ENCODE measurements around the gene ATXN2. TPM values are rescaled to one million over a fixed set of nuclear protein-coding genes. Genes with fewer than 3 reads are reported as not detected.

The ATXN2 gene
- total and polyA plus RNA-seq, 9 of the 15 experiments (the other 6 are each of a cell fraction or from before 2014, with no cell fraction given): 16.8 to 67.8 (median 29.3) TPM

DNA sequence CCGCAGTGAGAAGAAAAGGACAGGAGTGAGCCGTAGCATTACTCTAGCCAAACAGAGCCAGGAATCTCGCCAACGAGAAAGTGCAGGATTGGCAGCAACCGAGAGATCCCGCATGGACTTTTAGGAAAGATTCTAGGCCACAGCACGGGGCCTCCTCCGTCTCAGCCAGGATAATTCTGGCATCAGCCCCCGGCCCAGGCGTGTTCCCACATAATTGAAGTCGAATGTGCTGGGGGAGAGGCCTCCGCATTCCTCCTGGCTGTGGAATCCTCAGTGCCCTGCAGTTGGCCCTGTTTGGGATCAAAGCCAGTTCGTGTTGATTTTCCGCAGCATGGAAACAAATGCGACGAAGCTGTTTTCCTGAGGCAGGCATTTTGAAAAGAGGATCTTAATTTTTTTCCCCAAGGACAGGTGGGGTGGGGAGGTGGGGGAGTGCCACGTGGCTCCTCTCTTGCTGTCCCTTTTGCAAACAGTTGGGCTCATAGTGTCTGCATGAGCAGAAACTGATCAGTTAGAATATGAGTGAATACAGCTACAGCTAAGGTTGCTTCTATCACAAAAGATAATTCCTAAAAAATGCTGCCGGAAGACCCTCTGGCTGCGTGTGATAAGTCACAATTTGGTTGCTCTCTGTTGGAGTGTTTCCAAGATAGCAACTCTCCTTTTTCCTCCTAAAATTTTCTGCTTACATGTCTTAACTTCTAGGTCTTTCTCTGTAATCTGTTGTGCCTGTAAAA, 37.3 kb upstream of the ATXN2 start (continued):
- TF ChIP-seq, protein P1, sequence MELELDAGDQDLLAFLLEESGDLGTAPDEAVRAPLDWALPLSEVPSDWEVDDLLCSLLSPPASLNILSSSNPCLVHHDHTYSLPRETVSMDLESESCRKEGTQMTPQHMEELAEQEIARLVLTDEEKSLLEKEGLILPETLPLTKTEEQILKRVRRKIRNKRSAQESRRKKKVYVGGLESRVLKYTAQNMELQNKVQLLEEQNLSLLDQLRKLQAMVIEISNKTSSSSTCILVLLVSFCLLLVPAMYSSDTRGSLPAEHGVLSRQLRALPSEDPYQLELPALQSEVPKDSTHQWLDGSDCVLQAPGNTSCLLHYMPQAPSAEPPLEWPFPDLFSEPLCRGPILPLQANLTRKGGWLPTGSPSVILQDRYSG (tag; conservative IDR thresholded peaks at IDR 0.05; ENCODE audit: low read depth): peak; percentile 87
- TF ChIP-seq ZFP30 (CRISPR knock-in tag; IDR thresholded peaks at IDR 0.05; ENCODE audit: borderline replicate concordance) (no peak), SMARCA5 (IDR thresholded peaks at IDR 0.05) (no peak; the same call in 1 of the 2 replicates), ETV1 (tag; conservative IDR thresholded peaks at IDR 0.05; ENCODE audit: low read depth) (peak; percentile 30; the same call in 1 of the 2 replicates), C11orf30 (IDR thresholded peaks at IDR 0.05; ENCODE audit: low read depth) (peak; percentile 41; the same call in 1 of the 2 replicates), GATAD2B (IDR thresholded peaks at IDR 0.05; ENCODE audit: borderline replicate concordance) (peak; percentile 81), U2AF2 (optimal IDR thresholded peaks at IDR 0.05; ENCODE audit: low read depth, low read length) (no peak), NFIC (IDR thresholded peaks at IDR 0.05) (peak; percentile 96), FOXK2 (conservative IDR thresholded peaks at IDR 0.05 in 1 of 2, IDR thresholded peaks at IDR 0.05 in 1 of 2; ENCODE audit: low read depth in 2 of 2) (peak in 1 of 2 experiments; percentile 28; a peak in 1 of 4 replicates), MTA2 (IDR thresholded peaks at IDR 0.05; ENCODE audit: low read depth) (peak; percentile 71), ZNF592 (IDR thresholded peaks at IDR 0.05) (peak; percentile 89), BHLHE40 (IDR thresholded peaks at IDR 0.05; ENCODE audit: low read length) (0 out of 2 replicates have a peak, but pooled peaks have one; percentile 8), MTA3 (IDR thresholded peaks at IDR 0.05; ENCODE audit: borderline replicate concordance) (0 out of 2 replicates have a peak, but pooled peaks have one; percentile 49), HDAC1 (IDR thresholded peaks at IDR 0.05) (peak in 1 of 2 experiments; percentile 55; a peak in 1 of 4 replicates), MAX (CRISPR knock-in tag; IDR thresholded peaks at IDR 0.05) (peak; percentile 82), MXI1 (IDR thresholded peaks at IDR 0.05; ENCODE audit: low read depth, low read length) (peak; percentile 11; the same call in 1 of the 2 replicates), KDM2B (CRISPR knock-in tag; IDR thresholded peaks at IDR 0.05) (no peak), TARDBP (IDR thresholded peaks at IDR 0.05) (no peak), ZFX (CRISPR knock-in tag; IDR thresholded peaks at IDR 0.05) (peak; percentile 79), ZNF431 (CRISPR knock-in tag; IDR thresholded peaks at IDR 0.05) (peak; percentile 70; the same call in 1 of the 2 replicates)

All from K562 (cell line).